ENCODE results near the gene MASTL. TPM values are rescaled to one million over a fixed set of nuclear protein-coding genes. Genes with fewer than 3 reads are reported as not detected.

Gene MASTL
- total RNA-seq = 10 to 100 TPM; 10.1 to 21.2 (median 11.5) TPM
- 16.0 TPM for total RNA-seq (2013)

- DNase-seq (peak; percentile 96 to 97), ATAC-seq (peak; percentile 78 to 93 (median 82))
- no peaks in the 10 kb centered on the region for H3K9me3 ChIP-seq (ENCODE audit: control insufficient read depth, insufficient read depth, low read length)
- WGBS (ENCODE audit: insufficient coverage) = under 1% methylated on average over 55 of the region's 55 CpGs
- Mint-ChIP-seq H3K4me1 (peaks cover 47 to 53% of the 10 kb centered on the region in 2 donors), H3K27ac (peak within 1 kb of the TSS; percentile 100), H3K36me3 (no peaks in the 10 kb centered on the region), H3K27me3 (ENCODE audit: low read depth in 2 of 2) (no peaks in the 10 kb centered on the region), H3K4me3 (peak within 1 kb of the TSS; percentile 100), H3K9me3 (no peaks in the 10 kb centered on the region)
- TF ChIP-seq, protein P1, sequence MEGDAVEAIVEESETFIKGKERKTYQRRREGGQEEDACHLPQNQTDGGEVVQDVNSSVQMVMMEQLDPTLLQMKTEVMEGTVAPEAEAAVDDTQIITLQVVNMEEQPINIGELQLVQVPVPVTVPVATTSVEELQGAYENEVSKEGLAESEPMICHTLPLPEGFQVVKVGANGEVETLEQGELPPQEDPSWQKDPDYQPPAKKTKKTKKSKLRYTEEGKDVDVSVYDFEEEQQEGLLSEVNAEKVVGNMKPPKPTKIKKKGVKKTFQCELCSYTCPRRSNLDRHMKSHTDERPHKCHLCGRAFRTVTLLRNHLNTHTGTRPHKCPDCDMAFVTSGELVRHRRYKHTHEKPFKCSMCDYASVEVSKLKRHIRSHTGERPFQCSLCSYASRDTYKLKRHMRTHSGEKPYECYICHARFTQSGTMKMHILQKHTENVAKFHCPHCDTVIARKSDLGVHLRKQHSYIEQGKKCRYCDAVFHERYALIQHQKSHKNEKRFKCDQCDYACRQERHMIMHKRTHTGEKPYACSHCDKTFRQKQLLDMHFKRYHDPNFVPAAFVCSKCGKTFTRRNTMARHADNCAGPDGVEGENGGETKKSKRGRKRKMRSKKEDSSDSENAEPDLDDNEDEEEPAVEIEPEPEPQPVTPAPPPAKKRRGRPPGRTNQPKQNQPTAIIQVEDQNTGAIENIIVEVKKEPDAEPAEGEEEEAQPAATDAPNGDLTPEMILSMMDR (IDR thresholded peaks at IDR 0.05) = no peak
- intact Hi-C loops (cut with micrococcal nuclease) = loop anchor here (1.0 to 10.0 kb wide), 7 partner anchors 55 to 1377 kb away; partner anchors contain the start of genes ABI1, ANKRD26 and WAC
- H3K27ac ChIP-seq (ENCODE audit: low read length) = peak within 1 kb of the TSS; percentile 98
- peaks cover 22% of the 10 kb centered on the region for H3K4me1 ChIP-seq (ENCODE audit: control insufficient read depth, insufficient read depth, low read length)
- H3K4me3 ChIP-seq (ENCODE audit: low read length) = peak within 1 kb of the TSS; percentile 87
- no peaks in the 10 kb centered on the region for H3K27me3 ChIP-seq (ENCODE audit: control insufficient read depth, insufficient read depth, low read length)
- H3K36me3 ChIP-seq (ENCODE audit: control insufficient read depth, insufficient read depth, low read length) = no peaks in the 10 kb centered on the region
Observed at GRCh38 chr10:27155066-27155754, at the start of gene MASTL. MASTL (plus strand) TSS chr10:27155352; CDS start chr10:27155427, 75 bp downstream.

DNA sequence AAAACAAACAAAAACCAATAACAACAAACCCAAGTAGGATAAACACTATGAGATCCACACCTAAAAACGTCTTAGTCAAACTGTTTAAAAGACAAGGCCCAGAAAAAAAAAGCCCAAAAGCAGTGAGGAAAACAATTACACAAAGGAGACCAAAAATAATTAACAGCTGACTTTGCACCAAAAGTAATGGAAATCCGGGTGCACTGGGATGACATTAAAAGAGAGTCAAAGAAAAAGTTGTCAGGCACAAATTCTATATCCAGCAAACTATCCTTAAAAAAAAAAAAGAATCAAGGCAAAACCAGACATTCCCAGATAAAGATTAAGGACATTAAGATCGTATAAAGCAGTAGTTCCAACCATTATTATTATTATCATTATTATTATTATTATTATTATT is 47.0 kb upstream of the MASTL start:
- TF ChIP-seq, protein P1 (IDR thresholded peaks at IDR 0.05) = no peak
- Mint-ChIP-seq H3K4me3 (no peak overlapping the region), H3K27me3 (ENCODE audit: low read depth in 2 of 2) (no peaks in the 10 kb centered on the region), H3K27ac (no peak overlapping the region), H3K9me3 (peaks cover 0 to 2% of the 10 kb centered on the region in 2 donors), H3K36me3 (no peaks in the 10 kb centered on the region), H3K4me1 (peaks cover 8 to 10% of the 10 kb centered on the region in 2 donors)
- Histone ChIP-seq H3K9me3 (ENCODE audit: control insufficient read depth, insufficient read depth, low read length) (no peaks in the 10 kb centered on the region), H3K27me3 (ENCODE audit: control insufficient read depth, insufficient read depth, low read length) (no peaks in the 10 kb centered on the region), H3K4me1 (ENCODE audit: control insufficient read depth, insufficient read depth, low read length) (peaks cover 7% of the 10 kb centered on the region), H3K27ac (ENCODE audit: low read length) (no peak overlapping the region), H3K36me3 (ENCODE audit: control insufficient read depth, insufficient read depth, low read length) (peaks cover 28% of the 10 kb centered on the region), H3K4me3 (ENCODE audit: low read length) (no peak overlapping the region)
- 96% methylated on average over 2 of the region's 3 CpGs for WGBS (ENCODE audit: insufficient coverage)
- intact Hi-C loops (cut with micrococcal nuclease) = no loop called here
- no peak for ATAC-seq
- no peak for DNase-seq

DNA sequence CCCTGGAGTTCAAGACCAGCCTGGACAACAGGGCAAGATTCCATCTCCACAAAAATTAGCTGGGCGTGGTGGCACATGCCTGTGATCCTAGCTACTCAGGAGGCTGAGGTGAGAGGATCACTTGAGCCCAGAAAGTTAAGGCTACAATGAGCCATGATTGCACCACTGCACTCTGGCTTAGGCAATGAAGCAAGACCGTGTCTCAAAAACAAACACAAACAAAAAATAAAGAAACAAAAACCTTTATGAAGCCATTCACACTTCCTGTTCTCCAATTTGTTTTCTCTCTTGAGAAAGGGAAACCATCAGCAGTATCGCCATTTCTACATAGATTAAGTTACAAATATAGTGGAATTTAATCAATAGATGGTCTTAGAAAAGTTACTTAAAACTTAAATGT is 20.8 kb upstream of the MASTL start:
- DNase-seq (no peak), ATAC-seq (no peak)
- Histone ChIP-seq H3K4me1 (ENCODE audit: control insufficient read depth, insufficient read depth, low read length) (no peaks in the 10 kb centered on the region), H3K27me3 (ENCODE audit: control insufficient read depth, insufficient read depth, low read length) (no peaks in the 10 kb centered on the region), H3K36me3 (ENCODE audit: control insufficient read depth, insufficient read depth, low read length) (peaks cover 66% of the 10 kb centered on the region), H3K9me3 (ENCODE audit: control insufficient read depth, insufficient read depth, low read length) (no peaks in the 10 kb centered on the region), H3K4me3 (ENCODE audit: low read length) (no peak overlapping the region), H3K27ac (ENCODE audit: low read length) (no peak overlapping the region)
- Mint-ChIP-seq H3K4me1 (peaks cover 0 to 11% of the 10 kb centered on the region in 2 donors), H3K36me3 (peaks cover 14% of the 10 kb centered on the region), H3K9me3 (no peaks in the 10 kb centered on the region), H3K27me3 (ENCODE audit: low read depth in 2 of 2) (no peaks in the 10 kb centered on the region), H3K4me3 (no peak overlapping the region), H3K27ac (peak overlapping the region in 1 of 2 donors; percentile 39)
- intact Hi-C loops (cut with micrococcal nuclease) = no loop called here
- 90% methylated on average over 2 of the region's 3 CpGs for WGBS (ENCODE audit: insufficient coverage)
- TF ChIP-seq, protein P1 (IDR thresholded peaks at IDR 0.05) = no peak
